Left lung (tissue), 10 donors: Measurements from ENCODE around the gene HDAC9. TPM values are rescaled to one million over a fixed set of nuclear protein-coding genes. Genes with fewer than 3 reads are reported as not detected.
A peak's percentile ranks its signal among the peaks of the same experiment; 100 is the strongest.

Source experiments
- ATAC-seq: fragments of 200-7000 bp; cut with Tn5 transposase; one replicate; pipeline ENCODE4 v1.9.1; 2020; ENCODE audit warnings: moderate library complexity
- DNase-seq, 4 donors: peaks; one replicate each; pipeline ENCODE4 v3.0.0-alpha.2; 2013 to 2020
- H3K27ac ChIP-seq, 2 donors: fragments of 200-600 bp; sonication (generic) in 1 of 2; one replicate each; pipeline versions ENCODE4 v1.5.0 to v1.8.0; 2020 to 2021
- H3K27me3 ChIP-seq, 2 donors: fragments of 200-600 bp; sonication (generic) in 1 of 2; one replicate each; pipeline versions ENCODE4 v1.5.0 to v1.8.0; 2020 to 2021
- H3K36me3 ChIP-seq, 2 donors: fragments of 200-600 bp; sonication (generic) in 1 of 2; one replicate each; pipeline versions ENCODE4 v1.5.0 to v1.8.0; 2020 to 2021
- H3K4me1 ChIP-seq, 2 donors: fragments of 200-600 bp; one replicate each; pipeline ENCODE4 v1.8.0; 2021
- H3K4me3 ChIP-seq, 2 donors: fragments of 200-600 bp; sonication (generic) in 1 of 2; one replicate each; pipeline versions ENCODE4 v1.5.0 to v1.8.0; 2020 to 2021; ENCODE audit warnings: mild to moderate bottlenecking in 1 of 2
- H3K9me3 ChIP-seq, 2 donors: fragments of 200-600 bp; sonication (generic) in 1 of 2; one replicate each; pipeline versions ENCODE4 v1.5.0 to v1.8.0; 2020 to 2021
- intact Hi-C, 2 donors: fragments of 100-400 bp; cut with DNase I; formaldehyde crosslinking; loops; one replicate each; pipeline versions ENCODE4 v1.11.2 to v1.14.2; 2022
- polyA plus RNA-seq, 6 donors: library from polyadenylated mRNA; unstranded; fragments of 120-200 nt; gene quantifications; one replicate each; pipeline ENCODE4 v1.2.1, GENCODE V29; 2013; ENCODE audit not compliant: insufficient read length in 6 of 6
- total RNA-seq, 2 donors: library from RNA; stranded (reverse); fragmentation: NEBNext Ultra II Directional; extraction: Animal tissue kit (Norgen Biotek cat#: 25700); gene quantifications; one replicate each; pipeline ENCODE4 v1.2.1, GENCODE V29; 2021
- TF ChIP-seq, protein P1 (sequence below), 2 donors: fragments of 200-600 bp; sonication (generic) in 1 of 2; IDR thresholded peaks; one replicate each; pipeline versions ENCODE4 v1.5.0 to v1.8.0; 2021; ENCODE audit warnings: antibody characterized with exemption in 2 of 2
- donor health status: DM: no; HTN: yes; CAD: no.
- donor health status: DM: no; HTN: no; CAD: no.

HDAC9 gene
- total and polyA plus RNA-seq, 8 donors: 6.7 to 13.2 (median 9.6) TPM

DNA sequence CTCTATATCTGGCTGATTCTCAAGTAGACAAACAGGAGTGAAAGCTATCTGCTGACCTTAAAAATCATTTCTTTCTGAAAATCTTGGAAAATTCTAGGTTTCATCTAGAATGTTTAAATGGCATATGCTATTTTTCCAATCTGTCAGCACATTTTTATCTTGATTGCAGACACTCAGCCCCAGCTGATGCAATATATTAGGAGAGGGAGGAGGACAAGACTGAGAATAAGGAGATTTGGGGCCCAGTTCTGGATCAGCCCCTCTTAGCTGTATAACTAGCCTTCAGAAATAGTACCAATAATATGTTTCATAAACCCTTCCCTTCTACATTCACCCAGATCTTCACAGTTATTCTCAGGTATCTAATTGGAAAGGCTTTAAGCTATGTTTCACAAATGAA, 131.2 kb downstream of the HDAC9 start:
- TF ChIP-seq, protein P1, sequence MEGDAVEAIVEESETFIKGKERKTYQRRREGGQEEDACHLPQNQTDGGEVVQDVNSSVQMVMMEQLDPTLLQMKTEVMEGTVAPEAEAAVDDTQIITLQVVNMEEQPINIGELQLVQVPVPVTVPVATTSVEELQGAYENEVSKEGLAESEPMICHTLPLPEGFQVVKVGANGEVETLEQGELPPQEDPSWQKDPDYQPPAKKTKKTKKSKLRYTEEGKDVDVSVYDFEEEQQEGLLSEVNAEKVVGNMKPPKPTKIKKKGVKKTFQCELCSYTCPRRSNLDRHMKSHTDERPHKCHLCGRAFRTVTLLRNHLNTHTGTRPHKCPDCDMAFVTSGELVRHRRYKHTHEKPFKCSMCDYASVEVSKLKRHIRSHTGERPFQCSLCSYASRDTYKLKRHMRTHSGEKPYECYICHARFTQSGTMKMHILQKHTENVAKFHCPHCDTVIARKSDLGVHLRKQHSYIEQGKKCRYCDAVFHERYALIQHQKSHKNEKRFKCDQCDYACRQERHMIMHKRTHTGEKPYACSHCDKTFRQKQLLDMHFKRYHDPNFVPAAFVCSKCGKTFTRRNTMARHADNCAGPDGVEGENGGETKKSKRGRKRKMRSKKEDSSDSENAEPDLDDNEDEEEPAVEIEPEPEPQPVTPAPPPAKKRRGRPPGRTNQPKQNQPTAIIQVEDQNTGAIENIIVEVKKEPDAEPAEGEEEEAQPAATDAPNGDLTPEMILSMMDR (IDR thresholded peaks at IDR 0.05): no peak
- intact Hi-C loops: no loop called here
- Histone ChIP-seq H3K4me3 (no peak overlapping the region), H3K27ac (no peak overlapping the region), H3K4me1 (no peaks in the 10 kb centered on the region), H3K27me3 (no peaks in the 10 kb centered on the region), H3K9me3 (no peaks in the 10 kb centered on the region), H3K36me3 (no peaks in the 10 kb centered on the region)
- DNase-seq: no peak
- ATAC-seq: no peak

DNA sequence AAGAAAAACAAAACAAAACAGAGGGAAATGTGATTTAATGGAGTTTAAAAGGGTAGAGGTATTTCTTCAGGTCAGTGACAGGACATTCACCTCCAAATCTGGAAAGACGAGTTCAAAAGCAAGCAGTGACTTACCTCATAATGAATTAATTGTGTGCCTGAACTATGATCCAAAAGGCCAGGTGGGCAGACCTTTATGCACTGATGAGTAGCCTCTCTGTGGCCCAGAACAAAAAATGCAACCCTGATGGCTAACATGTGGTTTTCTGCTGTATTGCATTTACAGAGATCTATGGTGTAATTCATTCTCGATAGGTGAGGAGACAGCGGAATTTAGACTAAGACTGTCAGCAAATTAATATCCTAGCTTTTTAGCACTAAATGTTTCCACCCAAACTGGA, 142.0 kb downstream of the HDAC9 start:
- no peaks in the 10 kb centered on the region for H3K36me3 ChIP-seq
- H3K27ac ChIP-seq: no peak overlapping the region
- no peak overlapping the region for H3K4me3 ChIP-seq
- DNase-seq: no peak
- intact Hi-C loops: no loop called here
- H3K9me3 ChIP-seq: no peaks in the 10 kb centered on the region
- H3K4me1 ChIP-seq: peaks cover 0 to 16% of the 10 kb centered on the region in 2 donors
- no peak for ATAC-seq
- TF ChIP-seq, protein P1 (IDR thresholded peaks at IDR 0.05): no peak
- no peaks in the 10 kb centered on the region for H3K27me3 ChIP-seq

DNA sequence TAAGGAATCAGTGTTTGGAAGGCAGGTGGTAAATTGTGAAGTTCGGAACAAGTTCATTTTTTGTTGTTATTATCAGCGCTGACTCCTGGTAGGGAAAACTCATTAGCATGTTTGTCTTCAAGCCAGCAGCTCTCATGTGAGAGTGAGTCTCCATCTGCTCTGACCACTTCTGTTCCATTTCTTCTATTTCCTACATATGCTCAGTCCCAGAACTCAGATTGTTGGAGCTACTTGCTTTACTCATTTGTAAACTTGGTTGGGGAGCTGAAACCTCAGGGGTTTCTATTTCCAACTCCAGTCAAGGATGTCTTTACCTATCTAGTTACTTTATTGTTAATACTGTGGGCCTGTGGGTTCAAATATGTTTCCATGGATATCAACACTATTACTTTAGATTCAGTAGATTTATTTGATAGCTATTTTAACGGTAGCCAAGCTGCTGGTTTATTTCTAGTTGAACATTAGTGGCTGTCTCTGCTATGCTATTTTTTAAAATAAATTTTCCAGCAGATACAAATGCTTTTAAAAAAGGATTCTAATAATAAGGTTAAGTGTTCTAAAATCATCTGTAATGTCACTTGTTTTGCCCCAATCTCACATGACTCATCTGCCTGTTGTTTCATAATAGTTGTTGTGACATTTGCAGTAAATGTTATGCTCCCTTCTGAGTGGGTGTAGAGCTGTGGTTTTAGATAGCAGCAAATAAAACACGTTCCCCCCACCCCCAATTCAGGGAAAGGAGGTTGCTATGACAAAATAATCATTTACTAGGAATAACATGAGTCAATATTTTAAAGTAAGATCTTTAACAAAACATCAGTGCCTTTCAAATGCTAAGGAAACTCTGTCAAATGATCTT, 143.3 kb downstream of the HDAC9 start:
- Histone ChIP-seq H3K4me3 (no peak overlapping the region), H3K27ac (peak overlapping the region; percentile 45 to 54), H3K36me3 (no peaks in the 10 kb centered on the region), H3K9me3 (no peaks in the 10 kb centered on the region), H3K4me1 (peaks cover 0 to 16% of the 10 kb centered on the region in 2 donors), H3K27me3 (no peaks in the 10 kb centered on the region)
- TF ChIP-seq, protein P1 (IDR thresholded peaks at IDR 0.05): no peak
- intact Hi-C loops: no loop called here
- ATAC-seq: peak; percentile 70
- no peak for DNase-seq

DNA sequence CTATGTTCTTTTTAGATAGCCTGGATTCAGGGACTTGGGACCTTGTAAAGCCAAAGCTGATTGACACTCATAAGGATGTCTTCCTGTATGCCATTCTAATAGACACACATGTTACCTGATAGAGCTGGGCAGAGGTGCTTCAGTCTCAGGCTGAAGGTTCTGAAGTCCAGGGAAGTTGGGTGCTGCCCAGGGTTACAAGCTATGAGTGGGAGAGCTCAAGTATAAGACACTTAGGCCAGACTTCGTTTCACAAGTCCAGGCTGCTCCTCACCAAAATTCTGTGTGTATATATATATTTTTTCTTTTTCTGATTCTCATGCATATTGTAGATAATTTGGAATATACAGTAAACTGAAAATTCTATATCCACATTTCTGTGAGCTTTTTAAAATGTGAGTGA, 144.2 kb downstream of the HDAC9 start:
- peaks cover 0 to 16% of the 10 kb centered on the region in 2 donors for H3K4me1 ChIP-seq
- no peaks in the 10 kb centered on the region for H3K9me3 ChIP-seq
- TF ChIP-seq, protein P1 (IDR thresholded peaks at IDR 0.05): no peak
- no peak overlapping the region for H3K4me3 ChIP-seq
- peak overlapping the region; percentile 45 to 54 for H3K27ac ChIP-seq
- H3K27me3 ChIP-seq: no peaks in the 10 kb centered on the region
- no peak for ATAC-seq
- no peaks in the 10 kb centered on the region for H3K36me3 ChIP-seq
- DNase-seq: no peak
- intact Hi-C loops: no loop called here

DNA sequence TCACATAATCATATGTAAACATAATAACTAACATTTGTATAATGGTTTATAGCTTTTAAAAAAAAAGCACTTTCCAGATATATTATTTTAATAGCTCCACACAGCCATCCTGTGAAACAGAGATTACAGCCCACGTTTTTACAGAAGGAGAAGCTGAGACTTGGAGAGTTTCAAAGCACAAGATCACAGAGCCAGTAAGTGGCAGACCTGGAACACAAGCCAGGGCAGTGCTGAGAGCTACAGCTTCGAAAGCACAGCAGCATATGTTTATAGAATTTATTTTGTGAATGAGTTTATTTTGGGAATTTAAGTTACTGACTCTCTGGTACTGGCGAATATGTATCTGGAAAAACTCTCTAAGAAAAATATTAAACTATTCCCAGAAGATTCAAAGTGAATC, 149.4 kb downstream of the HDAC9 start:
- Histone ChIP-seq H3K27ac (no peak overlapping the region), H3K9me3 (no peaks in the 10 kb centered on the region), H3K27me3 (no peaks in the 10 kb centered on the region), H3K4me1 (no peaks in the 10 kb centered on the region), H3K36me3 (no peaks in the 10 kb centered on the region), H3K4me3 (no peak overlapping the region)
- ATAC-seq (no peak), DNase-seq (no peak)
- TF ChIP-seq, protein P1 (IDR thresholded peaks at IDR 0.05): no peak
- intact Hi-C loops: no loop called here
